HEK293 (cell line): Measurements from ENCODE around the gene SLMAP.

Experiments used
- OVOL3 ChIP-seq: fragments of 450-650 bp; formaldehyde crosslinking; IDR thresholded peaks from 2 replicates; pipeline ENCODE4 v1.5.1; 2016; ENCODE audit warnings: missing biosample characterization, missing genetic modification characterization
- TF ChIP-seq, protein P1 (sequence below): fragments of 450-650 bp; formaldehyde crosslinking; IDR thresholded peaks from 2 replicates; pipeline ENCODE4 v1.5.1; 2016; ENCODE audit warnings: missing biosample characterization, missing genetic modification characterization

DNA sequence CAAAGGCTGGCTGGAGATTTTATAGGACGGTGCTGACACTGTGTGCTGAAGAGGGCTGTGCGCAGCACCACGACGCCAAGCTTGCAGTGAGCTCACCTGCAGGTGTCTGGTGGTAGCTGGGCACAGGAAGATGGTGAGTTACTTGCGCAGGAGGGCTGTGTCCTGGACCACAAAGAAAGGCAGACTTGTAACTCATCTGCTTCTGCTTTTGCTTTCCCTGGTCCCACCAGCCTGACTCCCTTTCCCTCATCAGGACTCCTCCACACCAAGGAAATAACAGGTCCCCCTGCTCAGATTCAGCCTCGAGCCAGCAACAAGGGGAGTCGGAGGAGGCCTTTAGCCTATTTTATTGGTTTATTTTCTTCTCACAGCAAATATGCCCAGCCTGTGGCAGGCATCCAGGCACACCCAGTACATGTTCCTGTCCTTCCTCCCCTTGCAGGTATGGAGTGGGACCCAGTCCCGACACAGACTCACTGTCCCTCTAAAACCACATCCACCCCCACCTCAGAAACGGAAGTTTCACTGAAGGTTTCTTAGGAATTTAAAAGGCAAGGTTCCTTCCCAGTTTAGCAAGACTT is 216.5 kb downstream of the SLMAP start:
- TF ChIP-seq, protein P1, sequence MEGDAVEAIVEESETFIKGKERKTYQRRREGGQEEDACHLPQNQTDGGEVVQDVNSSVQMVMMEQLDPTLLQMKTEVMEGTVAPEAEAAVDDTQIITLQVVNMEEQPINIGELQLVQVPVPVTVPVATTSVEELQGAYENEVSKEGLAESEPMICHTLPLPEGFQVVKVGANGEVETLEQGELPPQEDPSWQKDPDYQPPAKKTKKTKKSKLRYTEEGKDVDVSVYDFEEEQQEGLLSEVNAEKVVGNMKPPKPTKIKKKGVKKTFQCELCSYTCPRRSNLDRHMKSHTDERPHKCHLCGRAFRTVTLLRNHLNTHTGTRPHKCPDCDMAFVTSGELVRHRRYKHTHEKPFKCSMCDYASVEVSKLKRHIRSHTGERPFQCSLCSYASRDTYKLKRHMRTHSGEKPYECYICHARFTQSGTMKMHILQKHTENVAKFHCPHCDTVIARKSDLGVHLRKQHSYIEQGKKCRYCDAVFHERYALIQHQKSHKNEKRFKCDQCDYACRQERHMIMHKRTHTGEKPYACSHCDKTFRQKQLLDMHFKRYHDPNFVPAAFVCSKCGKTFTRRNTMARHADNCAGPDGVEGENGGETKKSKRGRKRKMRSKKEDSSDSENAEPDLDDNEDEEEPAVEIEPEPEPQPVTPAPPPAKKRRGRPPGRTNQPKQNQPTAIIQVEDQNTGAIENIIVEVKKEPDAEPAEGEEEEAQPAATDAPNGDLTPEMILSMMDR (tag by site-specific recombination) = no peak
- no peak for TF ChIP-seq OVOL3
